ENCODE results near the gene SLC25A25.
A peak's percentile ranks its signal among the peaks of the same experiment; 100 is the strongest.
"Not testable (repeated sequence)": the region's sequence is repeated elsewhere in the genome, so short reads cannot be mapped to it uniquely, and the experiment has no call there.

SLC25A25 gene

GRCh38 chr9:128067645-128068385 lies at the start of gene SLC25A25:
SLC25A25 (plus strand) TSS chr9:128068232; CDS start chr9:128068320, 88 bp downstream.
- FAIRE-seq (no peak), DNase-seq (ENCODE audit: insufficient read length, low spot score) (peak; percentile 91)

- DNase-seq (ENCODE audit: insufficient read length, low spot score) = no peak
Measured at GRCh38 chr9:128020692-128021091, 47.3 kb upstream of the SLC25A25 start.

DNA sequence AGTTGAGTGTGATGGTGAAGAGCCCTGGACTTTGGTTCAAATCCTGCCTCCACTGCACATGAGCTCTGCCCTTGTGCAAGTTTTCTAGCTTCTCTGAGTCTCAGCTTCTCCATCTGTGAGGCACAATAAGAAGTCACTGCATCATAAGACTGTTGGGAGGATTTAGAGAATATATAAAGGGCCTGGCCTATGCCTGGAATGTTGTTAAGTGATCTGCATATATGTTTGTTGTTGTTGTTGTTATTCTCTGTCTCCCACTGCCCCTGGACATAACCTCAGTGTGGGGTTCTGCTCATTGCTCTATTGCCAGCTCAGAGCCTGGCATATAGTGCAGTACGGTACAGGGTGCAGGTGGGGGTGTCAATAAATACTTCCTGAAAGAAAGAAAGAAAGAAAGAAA lies 46.9 kb upstream of the SLC25A25 start:
- DNase-seq (ENCODE audit: insufficient read length, low spot score) (no peak), FAIRE-seq (no peak)

More at GRCh38 chr9:128020692-128021091, 47.3 kb upstream of the SLC25A25 start:
- no peak for FAIRE-seq

GRCh38 chr9:128022886-128023285 lies 45.1 kb upstream of the SLC25A25 start:
- FAIRE-seq (no peak), DNase-seq (ENCODE audit: insufficient read length, low spot score) (no peak)

DNA sequence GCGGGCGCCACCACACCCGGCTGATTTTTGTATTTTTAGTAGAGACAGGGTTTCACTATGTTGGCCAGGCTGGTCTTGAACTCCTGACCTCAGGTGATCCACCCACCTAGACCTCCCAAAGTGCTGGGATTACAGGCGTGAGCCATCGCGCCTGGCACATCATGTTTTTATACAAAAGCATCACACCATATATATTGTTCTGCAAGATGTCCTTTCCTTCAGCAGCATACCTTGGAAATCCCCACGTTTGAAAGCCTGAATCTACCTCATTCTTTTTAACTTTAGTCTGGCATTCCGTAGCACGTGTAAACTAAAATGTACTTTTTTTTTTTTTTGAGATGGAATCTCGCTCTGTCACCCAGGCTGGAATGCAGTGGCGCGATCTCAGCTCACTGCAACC lies 44.4 kb upstream of the SLC25A25 start:
- not testable (repeated sequence) for DNase-seq (ENCODE audit: insufficient read length, low spot score); FAIRE-seq

- DNase-seq (ENCODE audit: insufficient read length, low spot score) = no peak
- no peak for FAIRE-seq
Measured at GRCh38 chr9:128024761-128025308, 43.2 kb upstream of the SLC25A25 start.

- FAIRE-seq = no peak
- DNase-seq (ENCODE audit: insufficient read length, low spot score) = no peak
Measured at GRCh38 chr9:128025736-128026135, 42.3 kb upstream of the SLC25A25 start.

DNA sequence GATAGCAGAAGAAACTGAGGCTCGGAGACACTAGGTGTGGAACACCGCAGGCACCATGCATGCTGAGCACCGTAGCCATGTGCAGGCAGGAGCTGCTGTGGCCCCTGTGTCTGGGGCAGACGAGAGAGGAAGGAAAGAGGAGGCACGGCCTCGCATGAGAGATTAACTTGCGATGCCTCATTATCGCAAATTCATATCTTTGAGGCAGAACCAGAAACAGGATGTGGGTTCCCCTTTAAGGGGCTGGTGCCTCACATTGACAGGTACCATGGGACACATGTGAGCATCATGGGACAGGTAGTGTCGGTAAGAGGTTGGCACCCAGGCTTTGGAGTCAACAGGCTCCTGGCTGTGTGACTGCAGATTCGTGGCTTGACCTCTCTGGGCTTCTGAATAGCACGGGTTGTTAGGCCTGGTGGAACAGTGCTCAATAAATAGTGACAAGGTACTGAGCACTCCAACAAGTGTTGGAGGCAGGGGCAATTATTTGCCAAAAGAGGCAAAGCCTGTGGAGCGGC lies 41.7 kb upstream of the SLC25A25 start:
- FAIRE-seq (no peak), DNase-seq (ENCODE audit: insufficient read length, low spot score) (no peak)

DNA sequence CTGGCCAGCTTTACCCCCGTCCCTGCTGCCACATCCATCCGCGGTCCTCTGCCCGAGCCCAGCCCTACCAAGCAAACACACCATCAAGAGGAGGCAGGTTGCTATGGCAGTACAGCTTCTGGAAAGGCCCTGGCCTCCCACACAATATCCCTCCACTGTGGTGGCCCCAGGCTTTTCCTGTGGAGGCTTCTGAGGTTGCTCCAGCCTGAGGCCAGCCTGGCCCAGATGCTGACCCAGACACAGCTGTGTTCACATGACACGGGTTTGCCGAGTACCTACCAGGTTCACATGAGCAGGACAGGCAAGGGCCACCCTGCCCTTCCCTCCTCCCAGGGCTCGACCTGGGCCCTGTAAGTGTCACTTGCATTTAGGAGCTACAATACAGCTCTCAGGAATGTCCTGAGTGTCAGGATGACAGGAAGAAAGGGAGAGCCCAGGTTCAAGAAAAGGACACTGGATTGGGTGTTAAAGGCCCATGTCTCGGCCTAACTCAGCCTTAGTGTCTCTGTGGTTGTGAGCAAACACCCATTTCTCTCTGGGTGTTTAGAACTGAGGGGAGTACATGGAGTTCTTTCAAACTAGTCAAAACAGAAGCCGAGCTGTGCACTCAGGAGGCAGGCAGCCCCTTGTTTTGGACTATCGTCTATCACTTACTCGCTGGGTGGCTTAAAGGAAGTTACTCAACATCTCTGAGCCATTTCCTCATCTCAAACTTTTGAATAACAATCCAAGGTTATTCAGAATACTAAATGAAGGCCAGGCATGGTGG lies 41.1 kb upstream of the SLC25A25 start:
- FAIRE-seq = no peak
- no peak for DNase-seq (ENCODE audit: insufficient read length, low spot score)

GRCh38 chr9:128027705-128028104 lies 40.3 kb upstream of the SLC25A25 start:
- DNase-seq (ENCODE audit: insufficient read length, low spot score) (no peak), FAIRE-seq (no peak)

GRCh38 chr9:128033609-128034008 lies 34.4 kb upstream of the SLC25A25 start:
- no peak for DNase-seq (ENCODE audit: insufficient read length, low spot score)
- FAIRE-seq = no peak

- FAIRE-seq = no peak
- DNase-seq (ENCODE audit: insufficient read length, low spot score) = peak; percentile 73
Measured at GRCh38 chr9:128034821-128035652, 33.0 kb upstream of the SLC25A25 start.

- not testable (repeated sequence) for FAIRE-seq; DNase-seq (ENCODE audit: insufficient read length, low spot score)
Measured at GRCh38 chr9:128036522-128036921, 31.5 kb upstream of the SLC25A25 start.

- DNase-seq (ENCODE audit: insufficient read length, low spot score); FAIRE-seq: not testable (repeated sequence)
Measured at GRCh38 chr9:128040783-128041182, 27.2 kb upstream of the SLC25A25 start.

- FAIRE-seq = no peak
- no peak for DNase-seq (ENCODE audit: insufficient read length, low spot score)
Measured at GRCh38 chr9:128042043-128042442, 26.0 kb upstream of the SLC25A25 start.

DNA sequence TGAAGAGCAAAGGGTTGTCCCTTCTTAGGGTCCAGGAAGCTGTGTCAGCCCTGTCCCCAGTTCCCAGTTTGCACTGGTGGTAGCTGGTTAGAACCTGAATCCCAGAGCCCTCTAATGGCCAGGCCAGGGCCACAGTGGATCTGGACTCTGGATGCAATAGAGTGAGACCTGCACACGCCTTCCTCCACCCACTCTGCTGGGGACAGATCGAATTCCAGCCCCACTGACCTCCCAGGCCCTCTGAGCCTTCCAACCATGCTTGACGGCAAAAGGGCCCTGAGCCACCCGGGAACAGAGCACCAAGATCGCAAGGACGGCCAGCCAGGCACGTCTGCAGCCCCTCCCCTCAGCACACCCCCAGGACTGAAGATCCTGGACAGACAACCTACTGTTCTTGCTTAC lies 24.6 kb upstream of the SLC25A25 start:
- FAIRE-seq = no peak

GRCh38 chr9:128045409-128045808 lies 22.6 kb upstream of the SLC25A25 start:
- DNase-seq (ENCODE audit: insufficient read length, low spot score); FAIRE-seq: not testable (repeated sequence)

More for the DNA sequence above, 24.6 kb upstream of the SLC25A25 start:
- DNase-seq (ENCODE audit: insufficient read length, low spot score) = no peak

GRCh38 chr9:128045831-128046230 lies 22.2 kb upstream of the SLC25A25 start:
- DNase-seq (ENCODE audit: insufficient read length, low spot score) (no peak), FAIRE-seq (no peak)

- no peak for FAIRE-seq
- DNase-seq (ENCODE audit: insufficient read length, low spot score) = no peak
Measured at GRCh38 chr9:128047231-128047630, 20.8 kb upstream of the SLC25A25 start.

GRCh38 chr9:128048663-128049062 lies 19.4 kb upstream of the SLC25A25 start:
- no peak for DNase-seq (ENCODE audit: insufficient read length, low spot score)
- no peak for FAIRE-seq
